ENCODE measurements around the gene CYP3A5. TPM values are rescaled to one million over a fixed set of nuclear protein-coding genes. Genes with fewer than 3 reads are reported as not detected.
"Not testable (repeated sequence)": the region's sequence is repeated elsewhere in the genome, so short reads cannot be mapped to it uniquely, and the experiment has no call there.

The CYP3A5 gene
- total RNA-seq, 1 experiment from 2014 or later = not detected

GRCh38 chr7:99685871-99686608 lies 6.2 kb upstream of the CYP3A5 start:
- not testable (repeated sequence) for H2BK120ac ChIP-seq (ENCODE audit: low read depth, low read length, poor library complexity, severe bottlenecking); H4K8ac ChIP-seq (replicated peaks; ENCODE audit: insufficient read length, low read depth, low read length); H3K79me2 ChIP-seq (ENCODE audit: insufficient read depth, low read length); H3K9ac ChIP-seq (ENCODE audit: extremely low read depth, insufficient read length, low read length); H3K56ac ChIP-seq (ENCODE audit: insufficient read length, low read depth, low read length); H3K79me1 ChIP-seq (ENCODE audit: insufficient read depth, low read depth, low read length, poor library complexity, severe bottlenecking); H3K4me2 ChIP-seq (ENCODE audit: insufficient read depth, insufficient read length, low read length); H2BK5ac ChIP-seq (ENCODE audit: insufficient read length, low read length); H4K20me1 ChIP-seq (ENCODE audit: control insufficient read depth, insufficient read depth, insufficient read length); H2BK20ac ChIP-seq (ENCODE audit: low read depth, low read length, poor library complexity, severe bottlenecking); H3K23me2 ChIP-seq (ENCODE audit: insufficient read length, low read depth, low read length, poor library complexity, severe bottlenecking); H3K4ac ChIP-seq (ENCODE audit: low read depth, low read length); H3K9me3 ChIP-seq (ENCODE audit: control insufficient read depth, low read depth, low read length); H2BK12ac ChIP-seq (ENCODE audit: insufficient read length, low read depth, low read length); H3K14ac ChIP-seq (ENCODE audit: insufficient read depth, low read length); H3K27me3 ChIP-seq (ENCODE audit: insufficient read depth, low read length); H3K23ac ChIP-seq (ENCODE audit: insufficient read length, low read depth, low read length); H3K27ac Mint-ChIP-seq; DNase-seq; H4K5ac ChIP-seq (ENCODE audit: insufficient read length, low read depth, low read length); H3K4me3 Mint-ChIP-seq; H4K91ac ChIP-seq (ENCODE audit: insufficient read length, low read depth, low read length); H3T11ph ChIP-seq (ENCODE audit: low read length); H3K27ac ChIP-seq (ENCODE audit: insufficient read length, low read depth, low read length); H2AFZ ChIP-seq (ENCODE audit: low read length); H3K18ac ChIP-seq (ENCODE audit: insufficient read length, low read depth, low read length); H2BK15ac ChIP-seq (ENCODE audit: low read depth, low read length); H3K4me1 ChIP-seq (ENCODE audit: insufficient read depth, low read length); H2AK5ac ChIP-seq (ENCODE audit: insufficient read length, low read length); H3K4me1 Mint-ChIP-seq
- H3K27me3 Mint-ChIP-seq (ENCODE audit: low read depth) = peaks cover 24% of the 10 kb centered on the region
- H3K36me3 Mint-ChIP-seq (ENCODE audit: insufficient read depth in 1 of 3, low read depth in 3 of 3) = peaks cover 11 to 20% (median 12%) of the 10 kb centered on the region in 3 experiments
- WGBS (ENCODE audit: extremely low coverage, insufficient read length, low lambda C conversion rate) = no CpG with 5 or more reads among the region's 14 CpGs
- H3K9me3 Mint-ChIP-seq = peaks cover 22 to 30% of the 10 kb centered on the region in 2 experiments
